A549 (cell line): ENCODE measurements around the gene RGS6.

Source experiments
- BHLHE40 ChIP-seq: IDR thresholded peaks from 2 replicates; pipeline ENCODE4 v1.6.1; 2012; ENCODE audit warnings: low read depth, low read length, inconsistent platforms
- CHD2 ChIP-seq: fragments of 150-350 bp; IDR thresholded peaks from 2 replicates; pipeline ENCODE4 v1.6.1; 2014; ENCODE audit warnings: low read length; ENCODE audit not compliant: partially characterized antibody
- EP300 ChIP-seq, 2 experiments: fragments of >200 bp; sonication (Bioruptor Twin); formaldehyde crosslinking; IDR thresholded peaks; 2 replicates in 1 of 2; 3 replicates in 1 of 2; pipeline ENCODE4 v1.6.1; 2016 to 2017

DNA sequence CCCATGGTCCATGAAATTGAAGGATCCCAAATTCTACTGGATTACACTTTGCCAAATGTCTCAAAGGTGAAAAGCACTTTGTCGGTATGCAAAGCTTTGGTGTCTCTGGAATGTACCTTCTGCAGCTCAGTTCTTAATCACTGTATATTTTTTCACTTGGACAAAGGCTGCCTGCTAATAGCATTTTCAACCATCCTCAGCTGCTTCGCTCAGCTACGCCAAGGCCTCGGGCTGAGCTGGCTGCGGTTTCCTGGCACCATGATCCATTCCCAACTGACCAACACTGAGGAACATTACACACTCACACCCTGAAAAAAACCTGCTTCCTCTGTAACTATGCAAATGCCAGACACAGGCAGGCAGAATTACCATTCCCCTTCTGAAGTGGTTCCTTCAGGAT, 626.5 kb downstream of the RGS6 start:
- TF ChIP-seq EP300 (IDR thresholded peaks at IDR 0.05), result no peak
- no peak for TF ChIP-seq BHLHE40
- TF ChIP-seq CHD2, result no peak
